ENCODE results near the gene SPDL1.
"Not testable (repeated sequence)": the region's sequence is repeated elsewhere in the genome, so short reads cannot be mapped to it uniquely, and the experiment has no call there.

SPDL1 gene

GRCh38 chr5:169574134-169574646 lies 9.4 kb upstream of the SPDL1 start:
- no peak for DNase-seq

- no peak for DNase-seq
Observed at GRCh38 chr5:169576181-169576598, 7.4 kb upstream of the SPDL1 start.

GRCh38 chr5:169577951-169578350 lies 5.6 kb upstream of the SPDL1 start:
- no peak for DNase-seq

GRCh38 chr5:169580964-169581363 lies 2.6 kb upstream of the SPDL1 start:
- no peak for DNase-seq

GRCh38 chr5:169581580-169582227 lies 1.9 kb upstream of the SPDL1 start:
- no peak for DNase-seq

GRCh38 chr5:169583101-169583423 lies 511 bp upstream of the SPDL1 start:
- no peak for DNase-seq

GRCh38 chr5:169584998-169585451 lies 1.5 kb downstream of the SPDL1 start:
- no peak for DNase-seq

GRCh38 chr5:169590602-169591001 lies 7.0 kb downstream of the SPDL1 start:
- DNase-seq, result no peak

GRCh38 chr5:169591636-169592035 lies 8.1 kb downstream of the SPDL1 start:
- no peak for DNase-seq

- no peak for DNase-seq
Observed at GRCh38 chr5:169592937-169593650, 9.5 kb downstream of the SPDL1 start.

- no peak for DNase-seq
Observed at GRCh38 chr5:169595172-169595820, 11.7 kb downstream of the SPDL1 start.

GRCh38 chr5:169599451-169599850 lies 15.9 kb downstream of the SPDL1 start:
- no peak for DNase-seq

- DNase-seq, result no peak
Observed at GRCh38 chr5:169602535-169602934, 19.0 kb downstream of the SPDL1 start.

- DNase-seq, result no peak
Observed at GRCh38 chr5:169606279-169606678, 22.7 kb downstream of the SPDL1 start.

GRCh38 chr5:169607882-169608281 lies 24.3 kb downstream of the SPDL1 start:
- DNase-seq, result no peak

GRCh38 chr5:169609716-169610115 lies 26.1 kb downstream of the SPDL1 start:
- no peak for DNase-seq

GRCh38 chr5:169610606-169611005 lies 27.0 kb downstream of the SPDL1 start:
- no peak for DNase-seq

GRCh38 chr5:169615561-169615960 lies 32.0 kb downstream of the SPDL1 start:
- DNase-seq, result no peak

- not testable (repeated sequence) for DNase-seq
Observed at GRCh38 chr5:169624307-169624706, 40.7 kb downstream of the SPDL1 start.

GRCh38 chr5:169626779-169627178 lies 43.2 kb downstream of the SPDL1 start:
- no peak for DNase-seq

- DNase-seq, result no peak
Observed at GRCh38 chr5:169627551-169627950, 44.0 kb downstream of the SPDL1 start.

- DNase-seq, result no peak
Observed at GRCh38 chr5:169628892-169629291, 45.3 kb downstream of the SPDL1 start.

- DNase-seq, result no peak
Observed at GRCh38 chr5:169629847-169630548, 46.4 kb downstream of the SPDL1 start.

Data from NCI-H1417 treated with DMSO at 0.1 percent for 48 hours (cell line).